Small intestine (tissue), 7 donors: Measurements from ENCODE around the gene IL1R2. TPM values are rescaled to one million over a fixed set of nuclear protein-coding genes. Genes with fewer than 3 reads are reported as not detected.

ENCODE experiments used
- DNase-seq, 2 donors: peaks; one replicate each; pipeline versions ENCODE4 v3.0.0 to v3.0.0-alpha.2; 2013
- FAIRE-seq: peaks from 2 replicates; lab custom pipeline; 2012; peaks lifted over from hg19 to GRCh38; lab: Jason Lieb, UNC
- H3K27ac ChIP-seq, 3 donors: one replicate each; pipeline ENCODE4 v1.5.1; 2013; ENCODE audit warnings: low read length in 2 of 3, mild to moderate bottlenecking in 2 of 3, control low read depth in 1 of 3, inconsistent platforms in 1 of 3, low read depth in 1 of 3, moderate library complexity in 1 of 3
- H3K27me3 ChIP-seq, 3 donors: one replicate each; pipeline ENCODE4 v1.6.1; 2013; ENCODE audit warnings: low read length in 3 of 3, inconsistent platforms in 1 of 3; ENCODE audit not compliant: control insufficient read depth in 3 of 3, insufficient read depth in 3 of 3
- H3K36me3 ChIP-seq, 3 donors: one replicate each; pipeline ENCODE4 v1.6.1; 2013; ENCODE audit warnings: low read length in 3 of 3, inconsistent platforms in 1 of 3, low read depth in 1 of 3, mild to moderate bottlenecking in 1 of 3, moderate library complexity in 1 of 3; ENCODE audit not compliant: control insufficient read depth in 3 of 3, insufficient read depth in 2 of 3
- H3K4me1 ChIP-seq, 3 donors: one replicate each; pipeline ENCODE4 v1.6.1; 2013; ENCODE audit warnings: low read length in 2 of 3, inconsistent platforms in 1 of 3, low read depth in 1 of 3, mild to moderate bottlenecking in 1 of 3, moderate library complexity in 1 of 3; ENCODE audit not compliant: control insufficient read depth in 3 of 3, insufficient read depth in 2 of 3
- H3K4me3 ChIP-seq, 3 donors: one replicate each; pipeline ENCODE4 v1.5.1; 2013; ENCODE audit warnings: low read length in 3 of 3, control low read depth in 1 of 3, inconsistent platforms in 1 of 3, low read depth in 1 of 3, mild to moderate bottlenecking in 1 of 3, moderate library complexity in 1 of 3
- H3K9me3 ChIP-seq, 2 donors: one replicate each; pipeline ENCODE4 v1.6.1; 2013; ENCODE audit warnings: low read depth in 1 of 2, low read length in 1 of 2; ENCODE audit not compliant: control insufficient read depth in 2 of 2, insufficient read depth in 1 of 2
- WGBS, 3 donors: extraction: QIAGEN DNeasy Blood & Tissue Kit; methylation state at CpG; one replicate each; pipeline ENCODE4 v1.1.7; 2013; 5-methylcytosine and 5-hydroxymethylcytosine counted together
- polyA plus RNA-seq, 4 donors: library from polyadenylated mRNA; stranded (reverse) in 3 of 4; unstranded in 1 of 4; fragments of 200-250 nt in 3 of 4; fragments of 120-200 nt in 1 of 4; gene quantifications; one replicate each; pipeline versions ENCODE4 v1.2.1 to v1.2.3, GENCODE V29; 2013
- donor health status: healthy with polysubstance abuse.
- donor health status: control.
- donor health status: control.
- donor health status: Bipolar disorder and iron deficiency.
- donor health status: healthy.

Gene IL1R2
- polyA plus RNA-seq, 4 donors, result 1.5 to 5.2 (median 2.7) TPM

DNA sequence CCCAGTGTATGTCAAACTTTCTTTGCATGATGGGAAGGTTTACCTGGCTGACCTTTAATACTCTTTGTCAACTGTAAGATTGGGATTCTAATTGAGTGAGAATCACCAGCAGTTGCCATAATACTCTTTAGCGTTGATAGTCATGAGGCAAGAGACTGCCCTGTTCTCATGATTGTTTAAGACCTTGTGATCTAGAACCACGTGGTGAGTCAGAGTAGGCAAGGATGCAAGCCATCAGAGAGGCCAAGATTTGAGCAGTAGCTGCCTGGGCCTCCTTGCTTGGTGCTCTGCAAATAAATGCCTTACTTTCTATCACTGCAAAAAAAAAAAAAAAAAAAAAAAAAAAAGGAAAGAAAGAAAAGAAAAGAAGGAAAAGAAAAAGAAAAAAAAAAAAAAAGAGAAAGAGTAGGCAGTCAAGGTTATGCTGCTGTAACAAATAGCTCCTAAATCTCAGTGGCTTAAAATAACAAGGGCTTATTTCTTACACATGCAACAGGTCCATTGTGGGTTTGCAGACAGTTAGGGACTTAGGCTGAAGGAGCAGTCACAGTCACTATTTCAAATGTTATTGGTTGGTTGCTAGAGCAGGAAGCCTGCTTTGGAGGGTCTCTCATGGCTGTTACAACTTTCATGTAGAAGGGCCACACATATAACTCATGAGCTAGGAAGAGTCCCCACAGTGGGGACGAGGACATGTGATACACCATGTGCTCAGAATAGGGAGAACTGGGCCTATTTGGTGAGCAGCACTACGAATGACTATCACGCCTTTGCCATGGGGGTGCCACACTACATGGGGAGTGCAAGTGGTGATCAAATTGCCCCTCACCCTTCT lies 21.7 kb downstream of the IL1R2 start:
- DNase-seq (no peak), FAIRE-seq (no peak)
- Histone ChIP-seq H3K27ac (no peak overlapping the region), H3K9me3 (no peaks in the 10 kb centered on the region), H3K4me1 (no peaks in the 10 kb centered on the region), H3K4me3 (no peak overlapping the region), H3K36me3 (no peaks in the 10 kb centered on the region), H3K27me3 (no peaks in the 10 kb centered on the region)
- WGBS, 3 donors, result 81 to 84% (median 81%) methylated on average over 5 of the region's 5 CpGs

GRCh38 chr2:102014041-102014345 lies 22.2 kb downstream of the IL1R2 start:
- Histone ChIP-seq H3K4me3 (no peak overlapping the region), H3K9me3 (no peaks in the 10 kb centered on the region), H3K4me1 (no peaks in the 10 kb centered on the region), H3K27me3 (no peaks in the 10 kb centered on the region), H3K27ac (no peak overlapping the region), H3K36me3 (no peaks in the 10 kb centered on the region)
- FAIRE-seq (no peak), DNase-seq (no peak)
- 85 to 95% (median 90%) methylated on average over 1 of the region's 1 CpG for WGBS, 3 donors

DNA sequence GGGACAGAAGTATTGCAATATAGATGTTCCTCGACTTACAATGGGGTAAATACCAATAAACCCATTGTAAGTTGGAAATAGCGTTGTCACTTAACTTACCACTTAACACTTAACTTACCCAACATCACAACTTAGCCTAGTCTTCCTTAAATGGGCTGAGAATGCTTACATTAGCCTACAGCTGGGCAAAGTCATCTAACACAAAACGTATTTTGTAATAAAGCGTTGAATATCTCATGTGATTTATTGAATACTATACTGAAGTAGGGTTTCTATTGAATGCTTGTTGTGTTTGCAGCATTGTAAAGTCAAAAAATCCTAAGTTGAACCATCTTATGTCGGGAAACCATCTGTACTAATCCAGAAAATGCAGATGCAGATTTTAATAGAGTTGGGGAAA lies 23.6 kb downstream of the IL1R2 start:
- H3K4me3 ChIP-seq, result no peak overlapping the region
- no peak for FAIRE-seq
- H3K27ac ChIP-seq, result no peak overlapping the region
- no peaks in the 10 kb centered on the region for H3K9me3 ChIP-seq
- no peaks in the 10 kb centered on the region for H3K27me3 ChIP-seq
- DNase-seq, result no peak
- no peaks in the 10 kb centered on the region for H3K4me1 ChIP-seq
- no peaks in the 10 kb centered on the region for H3K36me3 ChIP-seq
- 74 to 87% (median 86%) methylated on average over 5 of the region's 5 CpGs for WGBS, 3 donors

DNA sequence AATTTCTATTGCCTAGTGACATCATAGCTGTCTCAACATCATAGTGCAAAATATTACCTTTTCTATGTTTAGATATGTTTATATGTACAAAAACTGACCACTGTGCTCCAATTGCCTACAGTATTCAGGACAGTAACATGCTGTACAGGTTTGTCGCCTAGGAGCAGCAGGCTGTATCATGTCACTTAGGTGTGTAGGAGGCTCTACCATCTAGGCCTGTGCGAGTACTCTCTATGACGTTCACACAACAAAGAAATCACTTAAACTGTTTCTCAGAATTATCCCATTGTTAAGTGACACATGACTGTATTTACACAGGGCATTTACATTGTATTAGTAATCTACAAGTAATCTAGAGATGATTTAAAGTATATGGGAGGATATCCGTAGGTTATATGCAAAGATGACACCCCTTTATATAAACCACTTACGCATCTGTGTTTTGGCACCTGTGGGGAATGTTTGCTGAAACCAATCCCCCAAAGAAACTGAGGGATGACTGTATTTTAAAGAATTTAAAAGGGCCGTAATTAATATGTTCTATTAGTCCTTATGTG lies 24.7 kb downstream of the IL1R2 start:
- H3K36me3 ChIP-seq, result no peaks in the 10 kb centered on the region
- 74 to 80% (median 78%) methylated on average over 6 of the region's 6 CpGs for WGBS, 3 donors
- no peak overlapping the region for H3K4me3 ChIP-seq
- no peak for FAIRE-seq
- no peaks in the 10 kb centered on the region for H3K4me1 ChIP-seq
- H3K27me3 ChIP-seq, result no peaks in the 10 kb centered on the region
- no peaks in the 10 kb centered on the region for H3K9me3 ChIP-seq
- no peak overlapping the region for H3K27ac ChIP-seq
- DNase-seq, result no peak

- WGBS, 3 donors, result 75 to 82% (median 76%) methylated on average over 8 of the region's 8 CpGs
Measured at GRCh38 chr2:102018823-102019445, 27.2 kb downstream of the IL1R2 start.

DNA sequence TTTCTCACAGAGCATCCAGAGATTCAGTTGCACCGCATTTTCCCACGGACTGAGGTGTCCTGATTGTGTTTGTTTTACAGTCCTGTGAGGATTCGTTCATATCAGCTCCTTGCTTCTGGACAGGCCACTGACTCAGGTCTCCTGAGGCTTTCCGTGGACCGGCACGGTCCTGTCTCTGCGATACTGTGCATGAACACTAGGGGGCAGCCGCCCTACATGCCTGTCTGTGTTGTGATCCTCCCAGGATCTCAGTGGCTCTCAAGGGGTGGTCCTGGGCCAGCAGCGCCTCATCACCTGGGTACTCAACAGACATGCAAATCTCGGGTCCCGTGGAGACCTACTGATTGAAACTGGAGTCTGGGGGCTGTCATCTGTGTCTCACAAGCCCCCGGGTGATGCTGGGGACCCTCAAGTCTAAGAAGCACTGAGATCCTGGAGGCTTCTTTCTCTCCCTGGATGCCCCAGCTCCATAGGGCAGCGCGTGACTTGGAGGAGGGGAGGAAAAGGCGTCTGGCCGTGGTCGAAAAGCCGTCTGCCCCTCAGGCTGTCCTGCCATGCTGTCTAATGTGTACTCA lies 28.9 kb downstream of the IL1R2 start:
- no peak for FAIRE-seq
- Histone ChIP-seq H3K36me3 (no peaks in the 10 kb centered on the region), H3K4me1 (no peaks in the 10 kb centered on the region), H3K9me3 (no peaks in the 10 kb centered on the region), H3K27me3 (no peaks in the 10 kb centered on the region), H3K4me3 (no peak overlapping the region), H3K27ac (peak overlapping the region in 1 of 3 donors; percentile 53)
- whole genome bisulfite sequencing, 3 donors, result 15 to 17% (median 15%) methylated on average over 18 of the region's 18 CpGs
- peak; percentile 64 to 81 for DNase-seq

More at GRCh38 chr2:102018823-102019445, 27.2 kb downstream of the IL1R2 start:
- H3K4me1 ChIP-seq, result no peaks in the 10 kb centered on the region
- H3K27ac ChIP-seq, result no peak overlapping the region
- DNase-seq, result no peak
- H3K4me3 ChIP-seq, result no peak overlapping the region
- H3K36me3 ChIP-seq, result no peaks in the 10 kb centered on the region
- H3K27me3 ChIP-seq, result no peaks in the 10 kb centered on the region
- no peak for FAIRE-seq
- H3K9me3 ChIP-seq, result no peaks in the 10 kb centered on the region

DNA sequence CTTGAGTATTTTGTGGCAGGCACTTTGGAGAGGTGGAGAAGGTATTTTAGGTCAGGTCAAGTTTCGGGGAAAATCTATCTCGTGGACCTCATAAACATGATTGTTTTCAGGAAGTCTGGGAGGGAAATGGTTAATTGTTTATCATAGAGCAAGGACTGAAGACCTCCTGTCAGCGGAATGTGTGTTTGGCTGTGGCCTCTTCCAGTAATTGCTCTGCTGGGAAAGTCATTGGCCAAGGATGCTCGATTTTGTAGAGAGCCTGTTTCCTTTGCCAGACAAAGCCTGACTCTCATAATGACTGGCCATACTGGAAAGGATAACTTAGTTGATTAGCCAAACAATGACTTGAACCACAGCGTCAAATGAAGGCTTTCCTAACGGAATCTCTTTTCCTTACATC lies 30.0 kb downstream of the IL1R2 start:
- WGBS, 3 donors, result 50 to 61% (median 56%) methylated on average over 6 of the region's 6 CpGs
- Histone ChIP-seq H3K4me1 (no peaks in the 10 kb centered on the region), H3K27me3 (no peaks in the 10 kb centered on the region), H3K4me3 (no peak overlapping the region), H3K27ac (peak overlapping the region in 2 of 3 donors; percentile 38 to 83), H3K36me3 (no peaks in the 10 kb centered on the region), H3K9me3 (no peaks in the 10 kb centered on the region)
- peak in 1 of 2 donors; percentile 35 for DNase-seq
- no peak for FAIRE-seq

DNA sequence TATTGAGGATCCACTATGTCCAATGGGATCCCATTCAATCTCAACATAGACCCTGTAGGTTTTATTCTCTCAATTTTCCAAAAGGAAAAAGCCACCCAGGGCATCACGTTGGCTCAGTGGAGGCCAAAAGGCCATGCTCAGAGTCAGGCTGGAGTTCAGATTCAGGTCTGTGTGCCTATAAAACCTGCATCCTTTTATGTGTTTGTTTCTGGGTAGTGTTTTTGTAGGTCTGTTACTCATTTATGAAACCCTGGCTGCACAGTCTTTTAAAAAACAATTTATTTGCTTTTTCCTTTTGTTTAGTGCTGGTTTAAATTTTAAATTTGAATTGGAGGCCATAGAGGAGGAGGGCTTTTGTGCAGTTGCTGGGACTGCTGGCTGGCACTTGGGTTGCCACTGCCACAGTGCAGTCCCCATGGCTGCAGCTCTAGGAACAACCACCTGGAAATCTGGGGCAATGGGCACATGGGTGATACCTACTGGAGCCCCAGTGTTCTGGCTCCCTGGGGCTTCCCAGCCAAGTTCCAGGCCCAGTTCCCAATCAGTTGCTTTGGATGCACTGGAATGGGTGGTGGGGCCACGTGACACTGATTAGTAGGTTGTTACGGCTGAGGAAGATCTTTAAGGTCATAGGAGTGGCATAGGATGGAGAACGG lies 31.3 kb downstream of the IL1R2 start:
- no peak for FAIRE-seq
- Histone ChIP-seq H3K27ac (no peak overlapping the region), H3K4me1 (no peaks in the 10 kb centered on the region), H3K9me3 (no peaks in the 10 kb centered on the region), H3K4me3 (no peak overlapping the region), H3K36me3 (no peaks in the 10 kb centered on the region), H3K27me3 (no peaks in the 10 kb centered on the region)
- no peak for DNase-seq
- 67 to 92% (median 88%) methylated on average over 4 of the region's 4 CpGs for WGBS, 3 donors
